HCT116 (cell line): ENCODE data around the gene HIRIP3.

Experiments
- ATF3 ChIP-seq: IDR thresholded peaks from 2 replicates; pipeline ENCODE4 v1.6.1; 2012
- CTCF ChIP-seq, 3 experiments: fragments of 200-600 bp in 1 of 3; sonication (generic) in 1 of 3; IDR thresholded peaks in 2 of 3; conservative IDR thresholded peaks in 1 of 3; 2 replicates each; pipeline ENCODE4 v1.5.1; 2012 to 2017; ENCODE audit warnings: low read depth in 2 of 3, low read length in 2 of 3, antibody characterized with exemption in 1 of 3, borderline replicate concordance in 1 of 3, control low read depth in 1 of 3, mild to moderate bottlenecking in 1 of 3, mixed read lengths in 1 of 3, mixed run types in 1 of 3, moderate library complexity in 1 of 3; ENCODE audit not compliant: insufficient read depth in 1 of 3
- EZH2 ChIP-seq: fragments of 200-600 bp; sonication (generic); IDR thresholded peaks from 2 replicates; pipeline ENCODE4 v1.6.1; 2017; ENCODE audit warnings: antibody characterized with exemption, mixed run types
- EZH2phosphoT487 ChIP-seq: fragments of 200-600 bp; IDR thresholded peaks from 2 replicates; pipeline ENCODE4 v1.6.1; 2018; ENCODE audit warnings: antibody characterized with exemption, borderline replicate concordance
- FOSL1 ChIP-seq: IDR thresholded peaks from 2 replicates; pipeline ENCODE4 v1.6.1; 2012; ENCODE audit warnings: low read depth
- JUND ChIP-seq: IDR thresholded peaks from 2 replicates; pipeline ENCODE4 v1.6.1; 2012
- POLR2A ChIP-seq: IDR thresholded peaks from 2 replicates; pipeline ENCODE4 v1.7.0; 2011; ENCODE audit warnings: borderline replicate concordance; ENCODE audit not compliant: insufficient read depth, insufficient read length; ENCODE audit errors: extremely low read depth
- POLR2AphosphoS5 ChIP-seq: IDR thresholded peaks from 2 replicates; pipeline ENCODE4 v1.6.1; 2011; ENCODE audit warnings: mild to moderate bottlenecking, low read depth, low read length, moderate library complexity
- ZNF274 ChIP-seq: fragments of 200-500 bp; sonication (Bioruptor generic); IDR thresholded peaks from 2 replicates; pipeline ENCODE4 v1.6.1; 2014; ENCODE audit warnings: mild to moderate bottlenecking, low read depth, low read length, inconsistent platforms

- TF ChIP-seq EZH2: no peak
- TF ChIP-seq JUND: no peak
- TF ChIP-seq CTCF (IDR thresholded peaks at IDR 0.05 in 2 of 3, conservative IDR thresholded peaks at IDR 0.05 in 1 of 3; ENCODE audit: borderline replicate concordance in 1 of 3, insufficient read depth in 1 of 3, low read depth in 2 of 3, low read length in 2 of 3): no peak
- TF ChIP-seq FOSL1: no peak
- TF ChIP-seq POLR2A: no peak
- TF ChIP-seq ZNF274: no peak
- TF ChIP-seq ATF3: no peak
- no peak for TF ChIP-seq EZH2phosphoT487
- TF ChIP-seq POLR2AphosphoS5: no peak
Measured at GRCh38 chr16:30000735-30001631, 5.6 kb upstream of the HIRIP3 start.
